HepG2 (cell line): ENCODE measurements around the gene NDUFA5. TPM values are rescaled to one million over a fixed set of nuclear protein-coding genes. Genes with fewer than 3 reads are reported as not detected.

Source experiments
- AGO1 ChIP-seq: fragments of 200-400 bp; formaldehyde crosslinking; IDR thresholded peaks from 2 replicates; pipeline ENCODE4 v1.6.1; 2017; ENCODE audit warnings: mild to moderate bottlenecking, low read depth, low read length, moderate library complexity; ENCODE audit not compliant: poor library complexity, severe bottlenecking
- ARID2 ChIP-seq: sonication (generic); formaldehyde crosslinking; IDR thresholded peaks from 2 replicates; pipeline ENCODE4 v1.8.1; 2022; ENCODE audit warnings: mild to moderate bottlenecking, missing genetic modification reagents, borderline replicate concordance
- ARID5B ChIP-seq: IDR thresholded peaks from 2 replicates; pipeline ENCODE4 v1.4.0; 2020; ENCODE audit warnings: mild to moderate bottlenecking, missing genetic modification reagents
- ASH2L ChIP-seq: fragments of 300-600, 200-600 bp; sonication (generic); IDR thresholded peaks from 2 replicates; pipeline ENCODE4 v1.7.0; 2017; ENCODE audit warnings: low read depth, mild to moderate bottlenecking, moderate library complexity, mixed read lengths, low read length; ENCODE audit not compliant: insufficient read length
- BCL6 ChIP-seq: IDR thresholded peaks from 2 replicates; pipeline ENCODE4 v1.6.1; 2016; ENCODE audit warnings: missing genetic modification reagents, missing compliant biosample characterization
- CSRNP2 ChIP-seq: sonication (generic); formaldehyde crosslinking; conservative IDR thresholded peaks from 2 replicates; pipeline ENCODE4 v1.8.0; 2022; ENCODE audit warnings: low read depth, missing genetic modification reagents
- FLYWCH1 ChIP-seq: sonication (generic); formaldehyde crosslinking; IDR thresholded peaks from 2 replicates; pipeline ENCODE4 v1.8.1; 2023; ENCODE audit warnings: mild to moderate bottlenecking, missing genetic modification reagents
- MATR3 ChIP-seq: sonication (generic); formaldehyde crosslinking; IDR thresholded peaks from 2 replicates; pipeline ENCODE4 v1.4.0; 2020; ENCODE audit warnings: missing genetic modification reagents
- MED8 ChIP-seq: sonication (generic); formaldehyde crosslinking; IDR thresholded peaks from 2 replicates; pipeline ENCODE4 v1.8.1; 2023; ENCODE audit warnings: mild to moderate bottlenecking, missing genetic modification reagents; ENCODE audit not compliant: insufficient replicate concordance
- NRL ChIP-seq: sonication (generic); formaldehyde crosslinking; IDR thresholded peaks from 2 replicates; pipeline ENCODE4 v1.5.0; 2020; ENCODE audit warnings: missing genetic modification reagents, mild to moderate bottlenecking, moderate library complexity, borderline replicate concordance
- REPIN1 ChIP-seq: sonication (generic); formaldehyde crosslinking; IDR thresholded peaks from 2 replicates; pipeline ENCODE4 v1.8.0; 2022; ENCODE audit warnings: missing genetic modification reagents, low read depth, mild to moderate bottlenecking, borderline replicate concordance
- SCMH1 ChIP-seq: sonication (generic); formaldehyde crosslinking; IDR thresholded peaks from 2 replicates; pipeline ENCODE4 v1.9.0; 2021; ENCODE audit warnings: missing genetic modification reagents, mild to moderate bottlenecking, borderline replicate concordance
- SOX13 ChIP-seq, 3 experiments: fragments of 450-650 bp in 1 of 3; sonication (generic) in 1 of 3; formaldehyde crosslinking in 1 of 3; IDR thresholded peaks in 2 of 3; conservative IDR thresholded peaks in 1 of 3; 2 replicates each; pipeline versions ENCODE4 v1.5.0 to v1.6.1; 2016 to 2020; ENCODE audit warnings: antibody characterized with exemption in 1 of 3, mild to moderate bottlenecking in 1 of 3, missing compliant biosample characterization in 1 of 3, missing genetic modification reagents in 1 of 3, moderate library complexity in 1 of 3
- THYN1 ChIP-seq: sonication (generic); formaldehyde crosslinking; IDR thresholded peaks from 2 replicates; pipeline ENCODE4 v1.8.1; 2023; ENCODE audit warnings: low read depth, mild to moderate bottlenecking, moderate library complexity, missing genetic modification reagents, borderline replicate concordance
- TIGD3 ChIP-seq: sonication (generic); formaldehyde crosslinking; IDR thresholded peaks from 2 replicates; pipeline ENCODE4 v1.5.1; 2020; ENCODE audit warnings: mild to moderate bottlenecking, missing genetic modification reagents, borderline replicate concordance
- YY1 ChIP-seq: IDR thresholded peaks from 2 replicates; pipeline ENCODE4 v1.6.1; 2011; ENCODE audit warnings: low read length, low read depth, moderate library complexity, mild to moderate bottlenecking; ENCODE audit not compliant: insufficient read depth, insufficient replicate concordance
- ZEB1 ChIP-seq: IDR thresholded peaks from 2 replicates; pipeline ENCODE4 v1.6.1; 2012; ENCODE audit warnings: mild to moderate bottlenecking, low read depth, inconsistent platforms; ENCODE audit not compliant: insufficient replicate concordance
- ZFP36 ChIP-seq: fragments of 150-350 bp; IDR thresholded peaks from 2 replicates; pipeline ENCODE4 v1.6.1; 2018; ENCODE audit warnings: borderline replicate concordance, low read length, low read depth; ENCODE audit not compliant: partially characterized antibody
- ZNF235 ChIP-seq: sonication (generic); formaldehyde crosslinking; IDR thresholded peaks from 2 replicates; pipeline ENCODE4 v1.8.1; 2023; ENCODE audit warnings: mild to moderate bottlenecking, missing genetic modification reagents, borderline replicate concordance
- ZNF792 ChIP-seq: IDR thresholded peaks from 2 replicates; pipeline ENCODE4 v1.6.1; 2016
- ZNF83 ChIP-seq: sonication (generic); formaldehyde crosslinking; IDR thresholded peaks from 2 replicates; pipeline ENCODE4 v1.4.0; 2020; ENCODE audit warnings: missing genetic modification reagents, mild to moderate bottlenecking, borderline replicate concordance
- polyA plus RNA-seq, 8 experiments: library from polyadenylated mRNA; depleted of rRNA in 3 of 8; stranded (reverse) in 7 of 8; unstranded in 1 of 8; fragments of >200 nt; fragmentation: Illumina TruSeq in 4 of 8; extraction: Trizol in 4 of 8; gene quantifications; 2 replicates each; pipeline versions ENCODE4 v1.2.1 to v1.2.3, GENCODE V29; 2011 to 2016; ENCODE audit warnings: low read depth in 4 of 8, missing spikeins in 1 of 8, mixed read lengths in 1 of 8; ENCODE audit not compliant: insufficient read depth in 1 of 8
- total RNA-seq, 5 experiments: library from RNA; depleted of rRNA; stranded (reverse); fragments of >200 nt; fragmentation: Illumina TruSeq; extraction: Trizol; gene quantifications; 2 replicates each; pipeline ENCODE4 v1.2.3, GENCODE V29; 2016; ENCODE audit warnings: low read depth in 1 of 5

The NDUFA5 gene
- total and polyA plus RNA-seq, 2 of the 13 experiments (the other 11 are each of a cell fraction or from before 2014, with no cell fraction given): 16.9 to 55.9 TPM

- TF ChIP-seq ARID5B (CRISPR knock-in tag) (no peak), ZNF235 (CRISPR knock-in tag) (no peak), AGO1 (no peak), NRL (CRISPR knock-in tag) (0 out of 2 replicates have a peak, but pooled peaks have one; percentile 52), ZNF792 (CRISPR knock-in tag) (peak; percentile 66; the same call in 1 of the 2 replicates), REPIN1 (CRISPR knock-in tag) (peak; percentile 82), BCL6 (CRISPR knock-in tag) (no peak), ZEB1 (no peak), SCMH1 (CRISPR knock-in tag) (no peak), THYN1 (CRISPR knock-in tag) (no peak), ZNF83 (no peak), FLYWCH1 (CRISPR knock-in tag) (no peak), MATR3 (no peak), ZFP36 (no peak), YY1 (peak; percentile 94), ASH2L (peak; percentile 88), TIGD3 (CRISPR knock-in tag) (no peak), ARID2 (CRISPR knock-in tag) (peak; percentile 81; the same call in 1 of the 2 replicates), MED8 (CRISPR knock-in tag) (no peak), CSRNP2 (CRISPR knock-in tag) (no peak), SOX13 (IDR thresholded peaks at IDR 0.05) (no peak), SOX13 (CRISPR knock-in tag; conservative IDR thresholded peaks at IDR 0.05 in 1 of 2, IDR thresholded peaks at IDR 0.05 in 1 of 2) (peak in 1 of 2 experiments; percentile 19; a peak in 1 of 4 replicates)
These were observed at the start of gene NDUFA5 (continued) for GRCh38 chr7:123557398-123558288.
